ENCODE results near the gene MDC1. TPM values are rescaled to one million over a fixed set of nuclear protein-coding genes. Genes with fewer than 3 reads are reported as not detected.
"Not testable (repeated sequence)": the region's sequence is repeated elsewhere in the genome, so short reads cannot be mapped to it uniquely, and the experiment has no call there.

MDC1 gene
- total RNA-seq, 3 donors from 2014 or later (not counting 1 experiment from before 2014, with no cell fraction given): 61.2 to 77.0 (median 64.5) TPM

- H3K4me1 ChIP-seq (ENCODE audit: control insufficient read depth, insufficient read depth, low read length): peaks cover 30% of the 10 kb centered on the region
Observed at GRCh38 chr6:30726506-30727413, 9.7 kb upstream of the MDC1 start.

GRCh38 chr6:30725713-30726505, 8.8 kb upstream of the MDC1 start:
- Histone ChIP-seq H3K4me1 (ENCODE audit: control insufficient read depth, insufficient read depth, low read length) (peaks cover 31% of the 10 kb centered on the region), H3K4me3 (ENCODE audit: low read length) (no peak overlapping the region), H3K27me3 (ENCODE audit: control insufficient read depth, insufficient read depth, low read length) (no peaks in the 10 kb centered on the region), H3K27ac (ENCODE audit: low read length) (no peak overlapping the region), H3K9me3 (ENCODE audit: control insufficient read depth, insufficient read depth, low read length) (no peaks in the 10 kb centered on the region), H3K36me3 (ENCODE audit: control insufficient read depth, insufficient read depth, low read length) (peaks cover 71% of the 10 kb centered on the region)
- Mint-ChIP-seq H3K36me3 (peaks cover 14% of the 10 kb centered on the region), H3K4me1 (peaks cover 41 to 54% of the 10 kb centered on the region in 2 donors), H3K27ac (peak overlapping the region; percentile 71 to 100), H3K9me3 (no peaks in the 10 kb centered on the region), H3K27me3 (ENCODE audit: low read depth in 2 of 2) (no peaks in the 10 kb centered on the region), H3K4me3 (no peak overlapping the region)
- no peak for TF ChIP-seq CTCF (IDR thresholded peaks at IDR 0.05)
- DNase-seq (no peak), ATAC-seq (no peak)
- intact Hi-C loops (cut with micrococcal nuclease): no loop called here
- WGBS (ENCODE audit: insufficient coverage): 80% methylated on average over 3 of the region's 3 CpGs

More at GRCh38 chr6:30726506-30727413, 9.7 kb upstream of the MDC1 start:
- ATAC-seq (no peak), DNase-seq (no peak)
- Histone ChIP-seq H3K9me3 (ENCODE audit: control insufficient read depth, insufficient read depth, low read length) (no peaks in the 10 kb centered on the region), H3K36me3 (ENCODE audit: control insufficient read depth, insufficient read depth, low read length) (peaks cover 71% of the 10 kb centered on the region), H3K4me3 (ENCODE audit: low read length) (no peak overlapping the region), H3K27me3 (ENCODE audit: control insufficient read depth, insufficient read depth, low read length) (no peaks in the 10 kb centered on the region), H3K27ac (ENCODE audit: low read length) (no peak overlapping the region)
- H3K4me3 Mint-ChIP-seq: no peak overlapping the region
- H3K27ac Mint-ChIP-seq: peak overlapping the region; percentile 22 to 53
- intact Hi-C loops (cut with micrococcal nuclease): no loop called here
- TF ChIP-seq CTCF (IDR thresholded peaks at IDR 0.05): no peak
- peaks cover 36 to 48% of the 10 kb centered on the region in 2 donors for H3K4me1 Mint-ChIP-seq
- peaks cover 14% of the 10 kb centered on the region for H3K36me3 Mint-ChIP-seq
- H3K27me3 Mint-ChIP-seq (ENCODE audit: low read depth in 2 of 2): no peaks in the 10 kb centered on the region
- WGBS (ENCODE audit: insufficient coverage): 89% methylated on average over 8 of the region's 11 CpGs
- no peaks in the 10 kb centered on the region for H3K9me3 Mint-ChIP-seq

- Histone ChIP-seq H3K36me3 (ENCODE audit: control insufficient read depth, insufficient read depth, low read length) (peaks cover 63% of the 10 kb centered on the region), H3K4me1 (ENCODE audit: control insufficient read depth, insufficient read depth, low read length) (peaks cover 23% of the 10 kb centered on the region), H3K9me3 (ENCODE audit: control insufficient read depth, insufficient read depth, low read length) (no peaks in the 10 kb centered on the region), H3K4me3 (ENCODE audit: low read length) (no peak overlapping the region), H3K27ac (ENCODE audit: low read length) (no peak overlapping the region), H3K27me3 (ENCODE audit: control insufficient read depth, insufficient read depth, low read length) (no peaks in the 10 kb centered on the region)
- no peak for TF ChIP-seq CTCF (IDR thresholded peaks at IDR 0.05)
- Mint-ChIP-seq H3K4me1 (peaks cover 41 to 50% of the 10 kb centered on the region in 2 donors), H3K36me3 (peaks cover 14% of the 10 kb centered on the region), H3K27ac (peak overlapping the region; percentile 71 to 100), H3K27me3 (ENCODE audit: low read depth in 2 of 2) (no peaks in the 10 kb centered on the region), H3K4me3 (no peak overlapping the region), H3K9me3 (no peaks in the 10 kb centered on the region)
- intact Hi-C loops (cut with micrococcal nuclease): no loop called here
- WGBS (ENCODE audit: insufficient coverage): 61% methylated on average over 5 of the region's 6 CpGs
- DNase-seq (no peak), ATAC-seq (no peak)
Observed at GRCh38 chr6:30724906-30725667, 8.0 kb upstream of the MDC1 start.

GRCh38 chr6:30723843-30724741, 7.0 kb upstream of the MDC1 start:
- Histone ChIP-seq H3K4me1 (ENCODE audit: control insufficient read depth, insufficient read depth, low read length) (peaks cover 30% of the 10 kb centered on the region), H3K36me3 (ENCODE audit: control insufficient read depth, insufficient read depth, low read length) (peaks cover 53% of the 10 kb centered on the region)
- peak overlapping the region; percentile 71 to 100 for H3K27ac Mint-ChIP-seq
- not testable (repeated sequence) for H3K27ac ChIP-seq (ENCODE audit: low read length); ATAC-seq; DNase-seq; H3K4me3 ChIP-seq (ENCODE audit: low read length); H3K27me3 Mint-ChIP-seq (ENCODE audit: low read depth in 2 of 2); H3K9me3 Mint-ChIP-seq; H3K27me3 ChIP-seq (ENCODE audit: control insufficient read depth, insufficient read depth, low read length); H3K9me3 ChIP-seq (ENCODE audit: control insufficient read depth, insufficient read depth, low read length)
- peaks cover 14% of the 10 kb centered on the region for H3K36me3 Mint-ChIP-seq
- H3K4me1 Mint-ChIP-seq: peaks cover 50 to 57% of the 10 kb centered on the region in 2 donors
- H3K4me3 Mint-ChIP-seq: peak overlapping the region; percentile 60
- intact Hi-C loops (cut with micrococcal nuclease): loop anchor here (2.0 kb wide), 1 partner anchor 241 kb away; no protein-coding TSS in a partner anchor
- 83% methylated on average over 26 of the region's 29 CpGs for WGBS (ENCODE audit: insufficient coverage)

Data from natural killer cell (primary cell).